Right atrium auricular region (tissue), 2 donors: ENCODE results near the gene CD300E. TPM values are rescaled to one million over a fixed set of nuclear protein-coding genes. Genes with fewer than 3 reads are reported as not detected.

Experiments used
- DNase-seq: peaks from one replicate; pipeline ENCODE4 v3.0.0-alpha.2; 2019; ENCODE audit warnings: low spot score
- H3K27ac ChIP-seq, 2 donors: fragments of 200-600 bp; sonication (generic); 1 replicate in 1 of 2; 2 replicates in 1 of 2; pipeline ENCODE4 v1.5.1; 2016 to 2019
- H3K27me3 ChIP-seq, 2 donors: fragments of 200-600 bp; sonication (generic); one replicate each; pipeline versions ENCODE4 v1.5.1 to v1.6.0; 2017 to 2019
- H3K36me3 ChIP-seq: fragments of 200-600 bp; sonication (generic); one replicate; pipeline ENCODE4 v1.5.1; 2016
- H3K4me1 ChIP-seq, 2 donors: fragments of 200-600 bp; sonication (generic); one replicate each; pipeline versions ENCODE4 v1.5.1 to v1.6.0; 2017 to 2019
- H3K4me3 ChIP-seq, 2 donors: fragments of 200-600 bp; sonication (generic); 1 replicate in 1 of 2; 2 replicates in 1 of 2; pipeline ENCODE4 v1.5.1; 2017 to 2019; ENCODE audit warnings: mild to moderate bottlenecking in 1 of 2, moderate library complexity in 1 of 2
- H3K9me3 ChIP-seq, 2 donors: fragments of 200-600 bp; sonication (generic); one replicate each; pipeline ENCODE4 v1.5.1; 2019
- CTCF ChIP-seq, 2 donors: fragments of 200-600 bp; sonication (generic); IDR thresholded peaks; one replicate each; pipeline ENCODE4 v1.5.1; 2019; ENCODE audit warnings: antibody characterized with exemption in 2 of 2
- total RNA-seq, 2 donors: library from RNA; depleted of rRNA; stranded (reverse); fragments of >200 nt; gene quantifications; one replicate each; pipeline ENCODE4 v1.1.0, GENCODE V29; 2016

Gene CD300E
- total RNA-seq, 2 donors from 2014 or later: 0.52 to 1.0 TPM

GRCh38 chr17:74618451-74618850, 5.1 kb downstream of the CD300E start:
- DNase-seq: no peak
- no peaks in the 10 kb centered on the region for H3K36me3 ChIP-seq
- H3K4me1 ChIP-seq: no peaks in the 10 kb centered on the region
- no peaks in the 10 kb centered on the region for H3K9me3 ChIP-seq
- no peak for TF ChIP-seq CTCF (IDR thresholded peaks at IDR 0.05)
- H3K4me3 ChIP-seq: no peak overlapping the region
- no peaks in the 10 kb centered on the region for H3K27me3 ChIP-seq
- no peak overlapping the region for H3K27ac ChIP-seq

- DNase-seq: no peak
- Histone ChIP-seq H3K27ac (no peak overlapping the region), H3K4me1 (no peaks in the 10 kb centered on the region), H3K9me3 (no peaks in the 10 kb centered on the region), H3K27me3 (no peaks in the 10 kb centered on the region), H3K36me3 (no peaks in the 10 kb centered on the region), H3K4me3 (no peak overlapping the region)
- no peak for TF ChIP-seq CTCF (IDR thresholded peaks at IDR 0.05)
These were observed 6.8 kb downstream of the CD300E start for GRCh38 chr17:74616696-74617095.

GRCh38 chr17:74612046-74612445, 11.5 kb downstream of the CD300E start:
- no peaks in the 10 kb centered on the region for H3K27me3 ChIP-seq
- H3K36me3 ChIP-seq: no peaks in the 10 kb centered on the region
- H3K4me1 ChIP-seq: no peaks in the 10 kb centered on the region
- H3K4me3 ChIP-seq: no peak overlapping the region
- DNase-seq: no peak
- TF ChIP-seq CTCF (IDR thresholded peaks at IDR 0.05): no peak
- H3K9me3 ChIP-seq: no peaks in the 10 kb centered on the region
- no peak overlapping the region for H3K27ac ChIP-seq

- DNase-seq: no peak
- no peak for TF ChIP-seq CTCF (IDR thresholded peaks at IDR 0.05)
- H3K4me3 ChIP-seq: no peak overlapping the region
These were observed 13.4 kb downstream of the CD300E start for GRCh38 chr17:74610108-74610507.

GRCh38 chr17:74608511-74608910, 15.0 kb downstream of the CD300E start:
- no peaks in the 10 kb centered on the region for H3K36me3 ChIP-seq
- no peaks in the 10 kb centered on the region for H3K9me3 ChIP-seq
- H3K4me1 ChIP-seq: no peaks in the 10 kb centered on the region
- no peaks in the 10 kb centered on the region for H3K27me3 ChIP-seq
- DNase-seq: no peak
- H3K27ac ChIP-seq: no peak overlapping the region
- H3K4me3 ChIP-seq: no peak overlapping the region
- no peak for TF ChIP-seq CTCF (IDR thresholded peaks at IDR 0.05)

More at GRCh38 chr17:74610108-74610507, 13.4 kb downstream of the CD300E start:
- no peaks in the 10 kb centered on the region for H3K36me3 ChIP-seq
- H3K4me1 ChIP-seq: no peaks in the 10 kb centered on the region
- no peak overlapping the region for H3K27ac ChIP-seq
- no peaks in the 10 kb centered on the region for H3K27me3 ChIP-seq
- no peaks in the 10 kb centered on the region for H3K9me3 ChIP-seq

GRCh38 chr17:74607221-74607620, 16.3 kb downstream of the CD300E start:
- H3K4me3 ChIP-seq: no peak overlapping the region
- H3K4me1 ChIP-seq: no peaks in the 10 kb centered on the region
- no peak overlapping the region for H3K27ac ChIP-seq
- no peaks in the 10 kb centered on the region for H3K27me3 ChIP-seq
- TF ChIP-seq CTCF (IDR thresholded peaks at IDR 0.05): no peak
- H3K9me3 ChIP-seq: no peaks in the 10 kb centered on the region
- H3K36me3 ChIP-seq: no peaks in the 10 kb centered on the region
- DNase-seq: no peak
